ENCODE measurements around the gene HOXA4.

DNA sequence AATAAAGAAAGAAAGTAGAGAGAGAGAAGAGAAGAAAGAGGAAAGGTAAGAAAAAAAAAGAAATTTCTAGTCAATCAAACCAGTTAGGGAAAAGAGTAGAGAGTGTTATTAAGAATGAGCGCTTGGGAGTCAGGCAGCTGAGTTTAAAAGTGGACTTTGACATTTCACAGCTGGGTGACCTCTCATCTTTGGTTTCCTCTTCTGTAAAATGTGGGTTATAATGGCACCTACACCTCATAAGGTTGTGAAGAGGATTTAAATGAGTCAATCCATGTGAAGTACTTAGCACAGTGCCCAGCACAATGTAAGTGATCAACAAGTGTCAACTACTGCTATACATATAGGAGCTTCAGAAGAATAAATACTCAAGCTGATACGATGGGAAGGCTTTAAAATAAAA, 46.9 kb downstream of the HOXA4 start:
- TF ChIP-seq, protein P1, sequence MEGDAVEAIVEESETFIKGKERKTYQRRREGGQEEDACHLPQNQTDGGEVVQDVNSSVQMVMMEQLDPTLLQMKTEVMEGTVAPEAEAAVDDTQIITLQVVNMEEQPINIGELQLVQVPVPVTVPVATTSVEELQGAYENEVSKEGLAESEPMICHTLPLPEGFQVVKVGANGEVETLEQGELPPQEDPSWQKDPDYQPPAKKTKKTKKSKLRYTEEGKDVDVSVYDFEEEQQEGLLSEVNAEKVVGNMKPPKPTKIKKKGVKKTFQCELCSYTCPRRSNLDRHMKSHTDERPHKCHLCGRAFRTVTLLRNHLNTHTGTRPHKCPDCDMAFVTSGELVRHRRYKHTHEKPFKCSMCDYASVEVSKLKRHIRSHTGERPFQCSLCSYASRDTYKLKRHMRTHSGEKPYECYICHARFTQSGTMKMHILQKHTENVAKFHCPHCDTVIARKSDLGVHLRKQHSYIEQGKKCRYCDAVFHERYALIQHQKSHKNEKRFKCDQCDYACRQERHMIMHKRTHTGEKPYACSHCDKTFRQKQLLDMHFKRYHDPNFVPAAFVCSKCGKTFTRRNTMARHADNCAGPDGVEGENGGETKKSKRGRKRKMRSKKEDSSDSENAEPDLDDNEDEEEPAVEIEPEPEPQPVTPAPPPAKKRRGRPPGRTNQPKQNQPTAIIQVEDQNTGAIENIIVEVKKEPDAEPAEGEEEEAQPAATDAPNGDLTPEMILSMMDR (IDR thresholded peaks at IDR 0.05; ENCODE audit: low read depth, low read length, poor library complexity, severe bottlenecking), result no peak
- TF ChIP-seq EZH2phosphoT487 (IDR thresholded peaks at IDR 0.05; ENCODE audit: borderline replicate concordance, low read length), result no peak

Measured in DOHH2 (cell line).